T-cell (primary cell): Measurements from ENCODE around the gene OR2W1. TPM values are rescaled to one million over a fixed set of nuclear protein-coding genes. Genes with fewer than 3 reads are reported as not detected.

Experiments
- ATAC-seq, 4 experiments: fragments of 200-7000 bp in 3 of 4; fragments of 150-1000 bp in 1 of 4; cut with Tn5 transposase; replicated peaks in 1 of 4; 1 replicate in 3 of 4; 2 replicates in 1 of 4; pipeline ENCODE4 v1.10.0; 2021; ENCODE audit warnings: moderate library complexity in 3 of 4, mild to moderate bottlenecking in 2 of 4, moderate number of reproducible peaks in 1 of 4
- CTCF ChIA-PET, 2 donors: fragments of 300-600 bp; sonication (Branson Sonifier 250); formaldehyde crosslinking; loops; one replicate each; lab custom pipeline; 2022; ENCODE audit warnings: antibody characterized with exemption in 2 of 2; lab: Charles Lee
- POLR2A ChIA-PET, 2 donors: fragments of 300-600 bp; sonication (Branson Sonifier 250); formaldehyde crosslinking; loops; one replicate each; lab custom pipeline; 2022; ENCODE audit warnings: antibody characterized with exemption in 2 of 2; lab: Charles Lee
- DNase-seq, 35 experiments: peaks; one replicate each; pipeline versions ENCODE4 v3.0.0 to v3.0.0-alpha.2; 2013 to 2023
- H3K27ac ChIP-seq: one replicate; pipeline ENCODE4 v1.5.1; 2013; ENCODE audit warnings: low read length
- H3K27me3 ChIP-seq, 2 experiments: replicated peaks in 1 of 2; 1 replicate in 1 of 2; 2 replicates in 1 of 2; pipeline versions ENCODE4 v1.6.1 to v1.7.0; 2013; ENCODE audit warnings: low read length in 1 of 2, mixed read lengths in 1 of 2; ENCODE audit not compliant: control insufficient read depth in 2 of 2, insufficient read depth in 2 of 2; ENCODE audit errors: extremely low read depth in 1 of 2
- H3K36me3 ChIP-seq, 2 donors: 1 replicate in 1 of 2; 2 replicates in 1 of 2; pipeline versions ENCODE4 v1.6.1 to v1.7.0; 2013; ENCODE audit warnings: low read length in 1 of 2; ENCODE audit not compliant: control insufficient read depth in 2 of 2, insufficient read depth in 1 of 2; ENCODE audit errors: extremely low read depth in 1 of 2
- H3K4me1 ChIP-seq, 2 experiments: 1 replicate in 1 of 2; 2 replicates in 1 of 2; pipeline versions ENCODE4 v1.6.1 to v1.7.0; 2013; ENCODE audit warnings: low read length in 2 of 2, mixed read lengths in 1 of 2; ENCODE audit not compliant: insufficient read depth in 2 of 2, control insufficient read depth in 1 of 2; ENCODE audit errors: extremely low read depth in 1 of 2
- H3K4me3 ChIP-seq, 2 donors: 1 replicate in 1 of 2; 2 replicates in 1 of 2; pipeline versions ENCODE4 v1.5.1 to v1.7.0; 2013; ENCODE audit warnings: mild to moderate bottlenecking in 2 of 2, low read length in 1 of 2, moderate library complexity in 1 of 2; ENCODE audit not compliant: control insufficient read depth in 1 of 2; ENCODE audit errors: extremely low read depth in 1 of 2
- H3K9me3 ChIP-seq: 2 replicates; pipeline ENCODE4 v1.7.0; 2013
- H3K27ac Mint-ChIP-seq, 2 donors: one replicate each; pipeline ENCODE4 v1.8.0; 2020 to 2021; ENCODE audit warnings: mild to moderate bottlenecking in 2 of 2, mixed read lengths in 2 of 2
- H3K27me3 Mint-ChIP-seq, 2 donors: one replicate each; pipeline ENCODE4 v1.8.0; 2021 to 2022; ENCODE audit warnings: mixed read lengths in 2 of 2
- H3K36me3 Mint-ChIP-seq: one replicate; pipeline ENCODE4 v1.8.0; 2021; ENCODE audit warnings: mixed read lengths
- H3K4me1 Mint-ChIP-seq, 3 donors: one replicate each; pipeline ENCODE4 v1.8.0; 2020 to 2022; ENCODE audit warnings: mixed read lengths in 3 of 3, mild to moderate bottlenecking in 1 of 3
- H3K4me3 Mint-ChIP-seq, 3 donors: one replicate each; pipeline ENCODE4 v1.8.0; 2020 to 2022; ENCODE audit warnings: mild to moderate bottlenecking in 3 of 3, mixed read lengths in 3 of 3, moderate library complexity in 3 of 3
- H3K9me3 Mint-ChIP-seq, 3 donors: one replicate each; pipeline ENCODE4 v1.8.0; 2020 to 2022; ENCODE audit warnings: mixed read lengths in 3 of 3
- WGBS: methylation state at CpG from one replicate; pipeline ENCODE4 v1.1.5; 2013; ENCODE audit warnings: missing lambda C conversion rate; ENCODE audit not compliant: insufficient coverage; 5-methylcytosine and 5-hydroxymethylcytosine counted together
- total RNA-seq, 35 experiments: library from RNA in 6 of 35; stranded (reverse) in 6 of 35; fragments of 120-200 nt in 1 of 35; gene quantifications; one replicate each; pipeline versions ENCODE4 v1.2.1 to v1.2.4 and lab custom pipeline; 2013 to 2026

The OR2W1 gene
- total RNA-seq, 5 donors from 2014 or later (not counting 1 experiment from before 2014, with no cell fraction given), result not detected

- DNase-seq (peak in 1 of 35 experiments; percentile 11), ATAC-seq (no peak)
- ChIA-PET CTCF (interaction anchor here in 1 of 2 donors (0.9 kb wide), 1 partner anchor 515 kb away, joined by 3 read pairs; no protein-coding TSS in a partner anchor), POLR2A (no interaction called here)
- H3K27ac Mint-ChIP-seq, result no peak overlapping the region
- peaks cover 0 to 4% (median 3%) of the 10 kb centered on the region in 3 donors for H3K9me3 Mint-ChIP-seq
- Histone ChIP-seq H3K27ac (no peak overlapping the region), H3K4me1 (no peaks in the 10 kb centered on the region), H3K36me3 (no peaks in the 10 kb centered on the region), H3K27me3 (peaks cover 2 to 8% of the 10 kb centered on the region in 2 experiments), H3K9me3 (no peaks in the 10 kb centered on the region), H3K4me3 (no peak overlapping the region)
- peaks cover 36 to 53% of the 10 kb centered on the region in 2 donors for H3K27me3 Mint-ChIP-seq
- H3K36me3 Mint-ChIP-seq, result no peaks in the 10 kb centered on the region
- H3K4me1 Mint-ChIP-seq, result no peaks in the 10 kb centered on the region
- H3K4me3 Mint-ChIP-seq, result no peak overlapping the region
- 55% methylated on average over 7 of the region's 9 CpGs for WGBS
Measured at GRCh38 chr6:29071831-29072723, 27.1 kb upstream of the OR2W1 start.

- WGBS, result 92% methylated on average over 2 of the region's 3 CpGs
- ATAC-seq, result no peak
- Histone ChIP-seq H3K27ac (no peak overlapping the region), H3K9me3 (no peaks in the 10 kb centered on the region), H3K4me3 (no peak overlapping the region), H3K27me3 (peaks cover 4 to 6% of the 10 kb centered on the region in 2 experiments), H3K4me1 (no peaks in the 10 kb centered on the region), H3K36me3 (no peaks in the 10 kb centered on the region)
- no peak overlapping the region for H3K4me3 Mint-ChIP-seq
- H3K36me3 Mint-ChIP-seq, result no peaks in the 10 kb centered on the region
- DNase-seq, result no peak
- no peak overlapping the region for H3K27ac Mint-ChIP-seq
- no peaks in the 10 kb centered on the region for H3K4me1 Mint-ChIP-seq
- ChIA-PET CTCF (no interaction called here), POLR2A (no interaction called here)
- H3K9me3 Mint-ChIP-seq, result peaks cover 0 to 4% (median 0%) of the 10 kb centered on the region in 3 donors
- H3K27me3 Mint-ChIP-seq, result peaks cover 54% of the 10 kb centered on the region in 2 donors
Measured at GRCh38 chr6:29051680-29052079, 6.7 kb upstream of the OR2W1 start.

GRCh38 chr6:29035951-29036350, 9.0 kb downstream of the OR2W1 start:
- POLR2A ChIA-PET, result interaction anchor here in 1 of 2 donors (0.6 kb wide), 1 partner anchor 32 kb away, joined by 3 read pairs; no protein-coding TSS in a partner anchor
- no peak overlapping the region for H3K27ac ChIP-seq
- H3K4me1 ChIP-seq, result no peaks in the 10 kb centered on the region
- Mint-ChIP-seq H3K4me1 (no peaks in the 10 kb centered on the region), H3K4me3 (no peak overlapping the region), H3K27ac (no peak overlapping the region), H3K36me3 (no peaks in the 10 kb centered on the region), H3K9me3 (no peaks in the 10 kb centered on the region), H3K27me3 (peaks cover 32 to 41% of the 10 kb centered on the region in 2 donors)
- ATAC-seq (no peak), DNase-seq (no peak)
- H3K27me3 ChIP-seq, result peaks cover 0 to 11% of the 10 kb centered on the region in 2 experiments
- H3K36me3 ChIP-seq, result no peaks in the 10 kb centered on the region
- H3K9me3 ChIP-seq, result no peaks in the 10 kb centered on the region
- CTCF ChIA-PET, result no interaction called here
- H3K4me3 ChIP-seq, result no peak overlapping the region
- 99% methylated on average over 11 of the region's 24 CpGs for WGBS

GRCh38 chr6:29028821-29029220, 16.2 kb downstream of the OR2W1 start:
- no peaks in the 10 kb centered on the region for H3K36me3 Mint-ChIP-seq
- H3K36me3 ChIP-seq, result no peaks in the 10 kb centered on the region
- no peak overlapping the region for H3K4me3 ChIP-seq
- WGBS, result 91% methylated on average over 9 of the region's 13 CpGs
- ChIA-PET POLR2A (no interaction called here), CTCF (no interaction called here)
- no peaks in the 10 kb centered on the region for H3K9me3 ChIP-seq
- H3K4me1 Mint-ChIP-seq, result no peaks in the 10 kb centered on the region
- no peak overlapping the region for H3K27ac ChIP-seq
- H3K27ac Mint-ChIP-seq, result no peak overlapping the region
- H3K27me3 Mint-ChIP-seq, result peaks cover 37 to 49% of the 10 kb centered on the region in 2 donors
- no peak for ATAC-seq
- H3K9me3 Mint-ChIP-seq, result no peaks in the 10 kb centered on the region
- H3K4me3 Mint-ChIP-seq, result no peak overlapping the region
- H3K27me3 ChIP-seq, result peaks cover 2 to 11% of the 10 kb centered on the region in 2 experiments
- no peak for DNase-seq
- no peaks in the 10 kb centered on the region for H3K4me1 ChIP-seq

GRCh38 chr6:29025927-29026585, 18.9 kb downstream of the OR2W1 start:
- H3K4me3 ChIP-seq, result no peak overlapping the region
- Mint-ChIP-seq H3K4me1 (no peaks in the 10 kb centered on the region), H3K27me3 (peaks cover 42 to 57% of the 10 kb centered on the region in 2 donors), H3K9me3 (no peaks in the 10 kb centered on the region), H3K27ac (no peak overlapping the region), H3K4me3 (no peak overlapping the region), H3K36me3 (no peaks in the 10 kb centered on the region)
- peaks cover 2 to 12% of the 10 kb centered on the region in 2 experiments for H3K27me3 ChIP-seq
- DNase-seq (no peak), ATAC-seq (no peak)
- CTCF ChIA-PET, result interaction anchor here (0.6 to 0.9 kb wide), 3 partner anchors 16 to 1895 kb away, joined by 3 to 5 read pairs (median 4); no protein-coding TSS in a partner anchor
- POLR2A ChIA-PET, result no interaction called here
- WGBS, result no CpG with 5 or more reads among the region's 2 CpGs
- H3K36me3 ChIP-seq, result no peaks in the 10 kb centered on the region
- no peak overlapping the region for H3K27ac ChIP-seq
- no peaks in the 10 kb centered on the region for H3K4me1 ChIP-seq
- H3K9me3 ChIP-seq, result no peaks in the 10 kb centered on the region

- H3K4me3 ChIP-seq, result no peak overlapping the region
- no peaks in the 10 kb centered on the region for H3K9me3 Mint-ChIP-seq
- peaks cover 28 to 41% of the 10 kb centered on the region in 2 donors for H3K27me3 Mint-ChIP-seq
- ChIA-PET POLR2A (no interaction called here), CTCF (interaction anchor here in 1 of 2 donors (4.1 kb wide), 1 partner anchor 184 kb away, joined by 18 read pairs; no protein-coding TSS in a partner anchor)
- no peaks in the 10 kb centered on the region for H3K36me3 Mint-ChIP-seq
- no peak overlapping the region for H3K27ac ChIP-seq
- peaks cover 2 to 6% of the 10 kb centered on the region in 2 experiments for H3K4me1 ChIP-seq
- H3K4me1 Mint-ChIP-seq, result peaks cover 6 to 10% (median 9%) of the 10 kb centered on the region in 3 donors
- no peak overlapping the region for H3K27ac Mint-ChIP-seq
- no peak overlapping the region for H3K4me3 Mint-ChIP-seq
- no peaks in the 10 kb centered on the region for H3K9me3 ChIP-seq
- H3K36me3 ChIP-seq, result no peaks in the 10 kb centered on the region
- ATAC-seq (no peak), DNase-seq (no peak)
- peaks cover 4 to 7% of the 10 kb centered on the region in 2 experiments for H3K27me3 ChIP-seq
- WGBS, result no CpG with 5 or more reads among the region's 2 CpGs
Measured at GRCh38 chr6:29021434-29021833, 23.5 kb downstream of the OR2W1 start.
